Suppressor macrophage (primary cell): ENCODE measurements around the gene NDUFB10.
"Not testable (repeated sequence)": the region's sequence is repeated elsewhere in the genome, so short reads cannot be mapped to it uniquely, and the experiment has no call there.

Experiments
- DNase-seq, 4 experiments: peaks; one replicate each; pipeline ENCODE4 v3.0.0-alpha.2; 2020 to 2022
- total RNA-seq, 17 experiments: gene quantifications; one replicate each; lab custom pipeline; 2026; ENCODE audit warnings: mixed read lengths in 6 of 17, inconsistent platforms in 3 of 17; lab: John Stamatoyannopoulos, UW

The NDUFB10 gene
- total RNA-seq: 16.4 to 59.5 (median 35.3) reads per million in 17 experiments

- peak; percentile 95 to 99 (median 96) for DNase-seq
These were observed at the start of gene NDUFB10 for GRCh38 chr16:1959269-1960039. NDUFB10 (plus strand) TSS chr16:1959538; CDS start chr16:1959625, 87 bp downstream.

GRCh38 chr16:1909561-1910231 lies 49.6 kb upstream of the NDUFB10 start:
- no peak for DNase-seq

- no peak for DNase-seq
These were observed 47.7 kb upstream of the NDUFB10 start for GRCh38 chr16:1911467-1912214.

DNA sequence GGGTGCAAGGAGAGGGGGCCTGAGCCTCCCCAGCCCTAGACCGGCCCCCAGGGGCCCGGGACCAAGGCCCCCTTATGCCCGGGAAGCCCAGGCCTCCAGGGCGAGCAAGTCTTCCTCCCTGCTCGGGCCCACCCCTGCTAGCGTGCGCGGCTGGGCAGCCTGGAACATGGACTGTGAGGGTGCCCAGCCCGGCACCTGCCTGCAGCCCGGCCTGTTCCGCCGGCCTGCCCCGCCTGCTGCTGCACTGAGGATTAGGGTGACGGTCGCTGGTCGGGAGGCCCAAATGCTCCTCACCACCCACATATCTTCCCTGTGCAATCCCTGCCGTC lies 47.2 kb upstream of the NDUFB10 start:
- DNase-seq: no peak

- no peak for DNase-seq
These were observed 45.8 kb upstream of the NDUFB10 start for GRCh38 chr16:1913327-1914083.

DNA sequence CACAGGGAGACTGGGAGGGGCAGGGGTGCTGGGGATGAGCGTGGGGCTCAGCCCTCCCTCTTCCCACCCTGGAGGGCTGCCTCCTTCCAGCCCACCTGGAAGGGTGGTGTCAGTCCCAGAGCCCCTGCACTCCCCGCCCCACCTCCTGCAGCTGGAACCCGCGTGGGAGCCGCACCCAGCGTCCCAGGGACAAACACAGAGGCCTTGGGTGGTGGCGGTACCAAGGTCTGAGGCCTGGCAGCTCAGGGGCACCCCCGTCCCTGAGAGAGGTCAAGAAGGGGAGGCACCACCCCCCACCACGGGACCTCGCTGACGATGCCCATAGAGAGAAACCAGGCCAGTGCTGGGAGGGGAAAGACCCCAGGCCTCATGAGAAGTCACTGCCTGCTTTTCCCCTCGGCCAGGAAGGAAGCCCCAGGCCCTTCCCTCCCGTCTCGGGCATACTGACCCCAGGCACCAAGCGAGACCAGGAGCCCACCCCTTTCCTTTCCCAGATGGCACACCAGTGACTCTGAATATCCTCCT lies 45.2 kb upstream of the NDUFB10 start:
- no peak for DNase-seq

GRCh38 chr16:1914988-1915387 lies 44.4 kb upstream of the NDUFB10 start:
- no peak for DNase-seq

DNA sequence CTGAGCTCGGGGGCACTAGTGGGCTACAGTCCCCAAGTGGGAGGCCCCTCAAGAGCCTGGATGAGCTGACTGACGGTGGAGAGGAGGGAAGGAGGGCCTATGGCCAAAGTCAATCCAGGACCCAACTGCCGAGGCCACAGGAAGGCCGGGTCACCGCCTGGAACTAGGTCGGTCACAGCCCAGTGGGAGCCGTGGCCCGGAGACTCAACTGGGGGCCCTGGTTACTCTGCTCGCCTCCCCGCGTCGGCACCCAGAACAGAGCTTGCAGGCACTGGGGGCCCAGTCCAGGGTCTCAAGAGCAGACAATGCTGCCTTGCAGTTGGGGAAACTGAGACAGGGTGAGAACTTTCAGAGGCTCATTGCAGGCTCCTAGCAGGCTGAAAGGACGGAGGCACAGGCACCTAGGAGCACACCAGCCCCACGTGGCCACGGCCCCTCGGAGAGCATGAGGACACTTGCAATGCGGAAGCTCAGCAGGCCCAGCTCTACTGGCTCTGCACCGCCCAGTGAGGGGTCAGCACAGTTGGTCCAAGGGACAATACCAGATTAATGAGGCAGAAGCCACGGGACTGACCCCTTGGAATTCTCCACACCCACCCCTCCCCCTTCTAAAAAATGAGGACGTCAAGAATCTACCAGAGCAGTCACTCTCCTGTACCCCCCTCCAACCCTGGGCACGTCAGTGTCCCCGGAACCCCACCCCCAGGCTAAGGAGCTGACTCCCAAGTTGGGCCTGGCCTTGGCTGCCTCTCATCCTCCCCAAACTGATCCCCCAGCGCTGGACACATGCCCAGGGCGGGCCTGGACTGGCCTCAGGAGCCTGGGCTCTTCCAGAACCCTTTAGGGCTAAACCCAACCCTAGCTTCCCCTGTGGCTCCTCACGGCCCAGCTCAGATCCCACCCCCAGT lies 43.4 kb upstream of the NDUFB10 start:
- DNase-seq: no peak

DNA sequence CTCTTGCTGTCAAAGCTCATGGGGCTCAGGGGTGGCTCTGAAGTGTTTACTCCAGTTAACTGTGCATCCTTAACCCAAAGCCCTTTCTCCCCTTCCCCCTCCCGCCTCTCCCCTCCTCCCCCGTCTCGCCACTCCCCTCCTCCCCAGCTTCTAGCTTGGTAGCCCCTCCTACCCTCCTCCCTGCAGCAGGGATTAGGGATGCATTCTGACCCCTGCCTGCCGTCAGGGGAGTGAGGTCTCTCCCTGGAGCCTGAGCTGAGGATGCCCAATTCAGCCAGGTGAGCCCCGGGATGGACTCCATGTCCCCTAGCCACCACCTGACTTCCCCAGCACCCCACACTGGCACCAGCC lies 42.7 kb upstream of the NDUFB10 start:
- DNase-seq: no peak

GRCh38 chr16:1917056-1917664 lies 42.2 kb upstream of the NDUFB10 start:
- no peak for DNase-seq

DNA sequence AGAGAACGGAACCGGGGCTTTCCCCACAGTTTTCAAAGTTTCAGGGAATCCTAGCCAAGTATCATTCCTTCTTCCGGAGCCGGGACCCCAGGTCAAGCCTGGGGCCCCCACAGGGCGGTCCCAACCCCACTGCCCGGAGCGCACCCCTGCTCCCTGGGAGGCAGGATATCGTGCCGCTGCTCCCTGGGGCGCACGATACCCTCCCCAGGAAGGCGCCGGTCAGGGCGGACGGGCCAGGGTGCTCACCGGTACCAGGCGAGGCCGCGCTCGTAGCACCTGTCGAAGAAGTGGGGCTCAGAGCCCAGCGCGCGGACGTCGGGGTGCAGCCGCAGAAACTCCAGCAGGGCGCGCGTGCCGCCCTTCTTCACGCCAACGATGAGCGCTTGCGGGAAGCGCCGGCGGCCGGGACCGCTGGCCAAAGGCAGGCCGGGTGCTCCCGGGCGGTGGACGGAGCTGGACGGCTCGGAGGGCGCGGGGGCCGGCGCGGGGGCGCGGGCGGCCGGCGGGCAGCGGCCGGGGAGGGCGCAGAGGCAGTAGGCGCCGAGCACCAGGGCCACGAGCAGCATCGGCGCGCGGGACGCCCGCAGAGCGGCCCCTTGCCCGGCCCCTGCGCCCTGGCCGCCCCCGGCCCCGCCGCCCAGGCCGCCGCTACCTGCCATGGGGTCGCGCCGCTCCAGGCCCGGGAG lies 41.5 kb upstream of the NDUFB10 start:
- DNase-seq: no peak

GRCh38 chr16:1918351-1919326 lies 40.7 kb upstream of the NDUFB10 start, which contains the start of gene HS3ST6:
HS3ST6 (minus strand) TSS chr16:1918415; CDS start chr16:1918323, 92 bp downstream.
- DNase-seq: no peak

DNA sequence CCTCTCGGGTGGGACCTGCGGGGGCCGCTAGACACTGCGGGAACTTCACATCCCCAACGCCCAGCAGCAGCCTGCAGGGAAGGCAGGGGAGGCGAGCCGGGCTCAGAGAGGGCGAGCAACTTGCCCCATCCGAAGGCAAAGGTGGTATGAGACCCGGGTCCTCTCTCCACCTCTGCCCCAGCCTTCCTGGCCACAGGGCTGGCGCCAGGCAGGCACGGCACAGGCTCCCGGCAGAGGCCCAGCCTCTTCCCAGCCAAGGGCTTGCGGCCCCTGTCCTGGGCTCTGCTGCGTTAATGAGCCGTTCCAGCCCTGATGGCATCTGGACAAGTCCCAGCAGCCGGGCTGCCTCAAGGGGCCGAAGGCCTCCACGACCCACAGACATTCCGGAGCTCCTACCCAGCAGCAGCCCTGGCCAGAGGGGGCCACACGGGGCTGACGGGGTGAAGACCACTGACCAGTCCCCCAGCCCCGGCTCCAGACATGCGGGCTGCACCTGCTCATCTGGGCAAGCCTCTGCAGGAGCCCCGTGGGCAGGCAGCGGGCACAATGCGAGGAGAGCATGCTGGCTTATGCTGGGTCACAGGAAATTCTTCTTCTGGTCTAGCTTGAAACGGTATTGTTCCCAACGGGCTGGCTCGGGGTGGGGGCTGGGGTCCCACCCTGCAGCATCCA lies 39.9 kb upstream of the NDUFB10 start:
- no peak for DNase-seq

DNA sequence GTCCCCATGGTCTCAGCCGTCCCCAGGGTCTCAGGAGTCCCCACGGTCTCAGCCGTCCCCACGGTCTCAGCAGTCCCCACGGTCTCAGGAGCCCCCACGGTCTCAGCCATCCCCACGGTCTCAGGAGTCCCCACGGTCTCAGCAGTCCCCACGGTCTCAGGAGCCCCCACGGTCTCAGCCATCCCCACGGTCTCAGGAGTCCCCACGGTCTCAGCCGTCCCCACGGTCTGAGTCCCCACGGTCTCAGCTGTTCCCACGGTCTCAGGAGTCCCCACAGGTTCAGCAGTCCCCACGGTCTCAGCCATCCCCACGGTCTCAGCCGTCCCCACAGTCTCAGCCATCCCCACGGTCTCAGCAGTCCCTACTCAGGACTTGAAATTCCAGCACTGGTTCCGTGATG lies 39.2 kb upstream of the NDUFB10 start:
- not testable (repeated sequence) for DNase-seq

- DNase-seq: peak in 2 of 4 experiments; percentile 34 to 39
These were observed 38.6 kb upstream of the NDUFB10 start for GRCh38 chr16:1920727-1921171.

DNA sequence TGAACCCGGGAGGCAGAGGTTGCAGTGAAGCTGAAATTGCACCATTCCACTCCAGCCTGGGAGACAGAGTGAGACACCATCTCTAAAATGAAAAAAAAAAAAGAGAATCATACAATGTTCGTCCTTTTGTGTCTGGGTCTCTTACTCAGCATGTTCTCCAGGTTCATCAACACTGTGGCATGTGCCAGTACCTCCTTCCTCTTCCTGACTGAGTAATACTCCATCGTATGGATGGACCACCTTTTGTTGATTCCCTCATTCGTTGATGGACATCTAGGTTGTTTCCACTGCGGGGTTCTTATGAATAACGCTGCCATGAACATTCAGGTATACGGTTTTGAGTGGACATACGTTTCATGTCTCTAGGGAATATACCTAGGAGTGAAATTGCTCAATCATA lies 37.0 kb upstream of the NDUFB10 start:
- no peak for DNase-seq

- no peak for DNase-seq
These were observed 35.9 kb upstream of the NDUFB10 start for GRCh38 chr16:1923299-1924034.

- no peak for DNase-seq
These were observed 35.2 kb upstream of the NDUFB10 start for GRCh38 chr16:1924095-1924494.
